GM12892 (cell line): ENCODE measurements around the gene MMP17.

ENCODE experiments used
- POLR2A ChIP-seq: IDR thresholded peaks from 2 replicates; pipeline ENCODE4 v1.6.1; 2011; ENCODE audit warnings: low read depth, low read length, control low read depth
- TAF1 ChIP-seq: IDR thresholded peaks from 2 replicates; pipeline ENCODE4 v1.6.1; 2011; ENCODE audit warnings: low read depth, mild to moderate bottlenecking, control low read depth, low read length, borderline replicate concordance

GRCh38 chr12:131810726-131811125, 17.5 kb upstream of the MMP17 start:
- TF ChIP-seq POLR2A (no peak), TAF1 (no peak)
